HG03196 (cell line): Measurements from ENCODE around the gene ST13.
A peak's percentile ranks its signal among the peaks of the same experiment; 100 is the strongest.
"Not testable (repeated sequence)": the region's sequence is repeated elsewhere in the genome, so short reads cannot be mapped to it uniquely, and the experiment has no call there.

Experiments
- ATAC-seq: cut with Tn5 transposase; IDR thresholded peaks from one replicate; pipeline ENCODE4 v1.9.1; 2021; ENCODE audit not compliant: unreplicated experiment

ST13 gene

DNA sequence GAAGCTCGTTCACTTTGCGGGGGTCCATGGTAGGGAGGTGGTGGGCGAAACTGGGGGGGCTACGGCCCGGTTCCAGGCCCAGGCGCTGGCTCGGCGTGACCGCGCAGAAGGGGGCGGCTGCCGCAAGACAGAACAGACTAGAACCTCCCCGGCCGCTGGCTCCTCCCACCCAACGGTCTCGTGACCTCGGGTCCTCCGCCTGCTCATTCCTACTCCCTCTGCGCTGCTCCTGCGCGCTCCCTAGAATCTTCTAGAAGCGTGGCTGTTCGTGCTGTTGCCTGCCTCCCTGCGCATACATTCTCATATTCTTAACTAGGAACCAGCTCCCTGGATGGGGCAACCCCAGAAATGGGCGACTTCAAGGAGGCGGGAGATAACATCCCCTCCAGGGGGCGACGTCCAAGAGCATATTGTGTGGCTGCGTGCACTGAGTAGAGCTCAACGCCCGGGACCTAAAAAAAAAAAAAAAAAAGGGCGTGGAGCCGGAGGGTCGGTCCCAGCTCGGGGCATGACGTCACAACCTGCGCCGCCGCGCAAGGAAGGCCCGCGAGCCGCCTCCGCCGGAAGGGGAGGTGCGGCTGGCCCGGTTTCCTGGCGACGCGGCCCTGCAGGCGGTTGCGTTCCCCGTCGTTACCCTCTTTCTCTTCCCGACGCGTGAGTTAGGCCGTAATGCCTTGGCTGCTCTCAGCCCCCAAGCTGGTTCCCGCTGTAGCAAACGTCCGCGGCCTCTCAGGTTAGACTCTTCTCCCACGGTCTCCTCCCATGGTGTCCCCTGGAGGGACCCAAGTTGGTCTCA, at the start of gene ST13, which contains the start of gene XPNPEP3:
TSS of gene ST13 (minus strand) at position 127 of the 796 bp plus-strand sequence. CDS start at position 28, 99 bp downstream.
TSS of gene XPNPEP3 (plus strand) at position 636 of the 796 bp plus-strand sequence. CDS start at position 670, 34 bp downstream.
- peak; percentile 83 for ATAC-seq

- ATAC-seq = no peak
Measured at GRCh38 chr22:40904101-40904500, 47.7 kb upstream of the ST13 start.

DNA sequence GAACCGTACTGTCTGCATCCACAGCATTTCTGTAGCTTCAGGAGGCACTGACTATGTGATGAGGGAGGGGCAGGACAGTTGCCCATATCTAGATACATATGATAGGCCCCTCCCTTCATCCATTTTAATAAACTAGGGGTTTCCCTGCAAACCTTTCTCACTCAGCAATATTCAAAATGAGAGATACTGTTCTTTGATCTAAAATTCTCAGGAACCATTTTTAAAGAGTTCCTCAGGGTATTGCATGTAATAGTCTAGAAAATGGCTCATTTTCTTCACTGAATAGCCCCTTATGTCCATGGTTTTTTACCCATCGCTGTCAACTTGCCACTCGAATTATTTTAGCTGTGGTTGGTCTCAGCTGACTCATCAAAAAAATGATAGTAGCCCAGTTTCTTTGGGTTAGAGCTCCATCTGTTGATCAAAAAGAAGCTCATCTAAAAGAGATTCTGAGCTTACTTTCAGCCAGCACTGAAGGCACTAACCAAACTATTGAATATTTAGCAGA, 42.5 kb upstream of the ST13 start:
- no peak for ATAC-seq

DNA sequence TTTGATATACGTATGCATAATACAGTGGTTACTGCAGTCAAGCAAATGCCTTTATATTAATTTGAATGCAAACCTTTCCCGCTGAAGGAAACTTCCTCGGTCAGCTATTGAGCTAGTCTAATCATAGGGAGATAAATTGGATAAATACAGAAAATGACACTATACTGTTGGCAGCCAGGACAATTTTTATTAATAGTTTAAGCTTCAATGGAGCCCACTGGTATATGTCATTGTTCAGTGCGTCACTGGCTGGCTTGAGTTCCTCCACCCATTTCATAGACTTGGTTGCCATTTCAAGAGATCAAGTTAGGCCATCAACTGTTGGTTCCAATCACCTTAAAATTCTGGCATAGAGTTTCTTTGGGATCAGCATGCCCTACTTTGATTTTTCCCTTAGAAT, 38.0 kb upstream of the ST13 start:
- ATAC-seq = no peak

DNA sequence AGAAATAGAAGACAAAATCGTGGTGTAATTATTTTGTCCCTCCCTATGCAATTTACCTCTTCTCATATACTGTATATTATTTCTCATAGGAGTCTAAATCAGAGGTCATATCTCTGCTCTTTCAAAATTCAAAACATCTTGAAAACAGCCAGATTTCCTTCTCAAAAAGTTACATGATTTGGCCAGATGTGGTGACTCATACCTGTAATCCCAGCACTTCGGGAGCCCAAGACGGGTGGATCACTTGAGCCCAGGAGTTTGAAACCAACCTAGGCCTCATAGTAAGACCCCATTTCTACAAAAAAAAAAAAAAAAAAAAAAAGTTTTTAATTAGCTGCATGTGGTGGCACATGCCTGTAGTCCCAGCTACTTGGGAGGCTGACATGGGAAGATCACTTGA, 34.4 kb upstream of the ST13 start:
- ATAC-seq = no peak

- no peak for ATAC-seq
Measured at GRCh38 chr22:40889116-40889515, 32.7 kb upstream of the ST13 start.

- no peak for ATAC-seq
Measured at GRCh38 chr22:40878922-40879321, 22.5 kb upstream of the ST13 start.

- no peak for ATAC-seq
Measured at GRCh38 chr22:40877488-40877887, 21.0 kb upstream of the ST13 start.

DNA sequence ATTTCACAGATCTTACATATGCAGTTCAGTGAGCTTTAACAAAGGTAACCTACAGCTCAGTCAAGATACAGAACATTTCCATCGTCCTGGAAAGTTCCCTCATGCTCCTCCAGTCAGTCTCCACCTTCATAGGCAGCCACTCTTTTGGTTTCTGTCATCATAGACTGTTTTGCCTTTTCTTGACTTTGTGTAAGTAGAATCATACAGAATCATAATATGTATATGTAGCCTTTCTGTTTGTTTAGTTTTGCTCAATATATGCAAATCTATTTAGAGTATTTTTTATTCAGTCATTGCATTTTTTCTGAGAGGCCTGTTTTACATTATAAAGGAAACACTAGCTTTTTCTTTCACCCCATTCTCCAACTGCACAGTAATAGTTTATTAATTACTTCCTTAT, 20.5 kb upstream of the ST13 start:
- no peak for ATAC-seq

GRCh38 chr22:40875111-40875510, 18.7 kb upstream of the ST13 start:
- ATAC-seq = no peak

DNA sequence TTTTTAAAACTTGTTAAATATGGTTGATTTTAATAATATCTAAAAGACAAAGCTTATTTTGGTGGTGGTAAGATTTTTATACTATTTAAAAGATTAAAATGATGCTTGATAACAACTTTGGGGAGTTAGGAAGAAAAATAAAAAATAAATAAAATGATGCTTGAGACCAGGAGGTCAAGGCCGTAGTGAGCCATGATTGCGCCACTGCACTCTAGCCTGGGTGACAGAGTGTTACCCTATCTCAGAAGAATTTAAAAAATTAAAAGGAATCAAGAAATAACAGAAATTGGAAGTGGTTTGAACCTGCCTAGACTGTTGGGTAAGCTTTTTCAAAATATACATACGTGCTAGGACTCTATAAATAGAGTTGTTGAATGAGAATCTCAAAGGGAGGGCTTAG, 17.6 kb upstream of the ST13 start:
- ATAC-seq = no peak

GRCh38 chr22:40868379-40868778, 11.9 kb upstream of the ST13 start:
- not testable (repeated sequence) for ATAC-seq

- no peak for ATAC-seq
Measured at GRCh38 chr22:40867109-40867508, 10.7 kb upstream of the ST13 start.

GRCh38 chr22:40862537-40862936, 6.1 kb upstream of the ST13 start:
- no peak for ATAC-seq

DNA sequence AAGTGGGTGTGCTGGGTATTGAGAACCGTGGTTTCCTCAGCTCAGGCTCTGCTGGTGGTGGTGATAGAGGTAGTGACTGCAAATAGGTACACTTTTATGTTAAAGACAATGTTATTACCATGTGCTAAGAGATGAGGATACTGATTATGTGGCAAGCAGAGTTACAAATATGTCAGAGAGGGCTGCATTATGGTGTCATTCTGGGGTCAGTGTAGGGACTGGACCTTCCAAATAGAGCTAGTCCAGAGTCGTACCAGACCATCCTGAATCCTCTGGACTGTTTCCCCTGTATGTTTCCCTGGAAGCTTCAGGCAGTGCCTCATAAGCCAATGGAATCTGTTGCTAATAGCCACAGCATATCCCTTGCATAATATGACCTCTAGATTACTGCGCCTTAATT, 5.6 kb upstream of the ST13 start, which contains the start of gene DNAJB7:
TSS of gene DNAJB7 (minus strand) at position 101 of the 400 bp plus-strand sequence. CDS start 119 bp downstream, outside the sequence.
- no peak for ATAC-seq

GRCh38 chr22:40857309-40857855, 943 bp upstream of the ST13 start:
- ATAC-seq = no peak

DNA sequence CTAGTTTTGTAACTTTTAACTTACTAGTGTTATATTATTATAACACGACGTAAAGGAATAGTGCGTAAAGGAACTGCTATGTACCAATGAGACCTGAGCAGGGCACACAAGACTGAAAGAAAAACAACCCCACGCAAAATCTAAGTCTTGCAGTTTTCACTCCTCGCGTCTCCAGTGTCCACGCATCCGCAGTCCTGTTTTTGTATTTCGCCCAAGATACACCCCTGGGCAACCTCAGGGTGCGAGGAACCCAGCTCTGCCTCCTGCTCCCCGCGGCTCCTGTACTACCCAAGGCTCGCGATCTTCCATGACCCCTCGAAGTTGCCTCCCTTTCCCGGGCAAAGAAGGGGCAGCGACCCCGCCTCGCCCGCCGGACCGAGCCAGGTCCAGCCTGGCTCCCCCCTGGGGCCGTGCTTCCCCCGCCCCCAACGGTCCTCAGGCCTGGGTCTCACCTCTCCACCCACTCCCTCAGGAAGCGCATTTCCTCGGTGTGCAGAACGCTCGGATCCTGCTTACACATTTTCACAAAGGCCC, 393 bp downstream of the ST13 start:
- no peak for ATAC-seq

DNA sequence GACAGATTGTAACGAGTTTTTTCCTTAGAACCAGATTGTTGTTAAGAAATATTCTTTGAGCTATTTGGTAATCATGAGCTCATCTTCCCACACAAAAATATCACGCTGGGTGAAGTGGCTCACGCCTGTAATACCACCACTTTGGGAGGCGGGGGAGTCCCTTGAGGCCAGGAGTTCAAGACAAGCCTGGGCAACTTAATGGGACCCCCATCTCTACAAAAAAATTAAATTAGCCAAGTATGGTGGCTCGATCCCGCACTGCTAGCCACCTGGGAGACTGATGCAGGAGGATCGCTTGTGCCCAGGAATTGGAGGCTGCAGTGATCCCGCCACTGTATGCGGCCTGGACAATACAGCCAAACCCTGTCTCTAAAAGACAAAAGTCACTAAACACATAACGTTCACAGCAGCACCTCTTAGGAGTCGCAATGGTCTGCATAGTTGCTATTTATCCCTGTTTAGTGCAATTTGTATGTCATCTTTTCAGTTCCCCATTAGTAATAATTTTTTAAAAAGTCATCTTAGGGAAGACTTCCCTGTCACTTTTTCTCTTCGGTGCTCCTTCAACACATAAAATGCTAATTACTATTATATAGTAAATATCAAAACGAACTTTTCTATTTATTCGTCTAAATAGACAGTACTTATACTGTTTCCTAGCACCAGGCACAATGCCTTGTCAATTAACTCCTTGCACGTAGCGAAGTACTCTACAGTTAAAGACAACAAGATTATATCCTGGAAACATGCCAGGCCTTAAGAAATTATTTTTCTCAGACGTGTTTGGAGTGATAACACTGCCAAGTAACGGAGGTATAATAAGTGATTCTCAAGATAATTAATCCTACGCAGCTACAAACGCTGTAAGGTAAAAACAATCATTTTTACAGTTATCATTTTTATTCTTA, 1.1 kb downstream of the ST13 start:
- no peak for ATAC-seq

GRCh38 chr22:40853961-40854360, 2.5 kb downstream of the ST13 start:
- ATAC-seq = no peak

DNA sequence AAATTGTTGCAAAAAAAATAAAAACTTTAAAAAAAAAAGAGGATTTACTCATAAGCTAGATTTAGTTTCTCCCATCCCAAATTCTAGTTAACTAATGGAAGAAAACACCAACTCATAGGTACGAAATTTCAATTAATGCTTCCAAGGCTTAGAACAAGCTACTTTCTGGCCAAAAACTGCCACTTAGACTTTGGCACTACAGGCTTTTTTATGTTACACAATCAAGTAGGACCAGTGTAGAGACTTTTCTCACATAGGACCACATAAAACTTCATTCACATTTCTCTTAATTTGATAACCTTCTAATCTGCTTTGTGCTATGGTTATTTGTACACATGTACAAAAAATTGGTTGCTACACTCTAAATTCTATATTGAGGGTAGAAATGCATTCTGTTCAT, 3.1 kb downstream of the ST13 start:
- no peak for ATAC-seq

- not testable (repeated sequence) for ATAC-seq
Measured at GRCh38 chr22:40845816-40846215, 10.6 kb downstream of the ST13 start.
